GM21619 (cell line): ENCODE data around the gene CSRP3.
A peak's percentile ranks its signal among the peaks of the same experiment; 100 is the strongest.

Experiments used
- ATAC-seq: cut with Tn5 transposase; IDR thresholded peaks from one replicate; pipeline ENCODE4 v1.9.1; 2021; ENCODE audit not compliant: unreplicated experiment

The CSRP3 gene

DNA sequence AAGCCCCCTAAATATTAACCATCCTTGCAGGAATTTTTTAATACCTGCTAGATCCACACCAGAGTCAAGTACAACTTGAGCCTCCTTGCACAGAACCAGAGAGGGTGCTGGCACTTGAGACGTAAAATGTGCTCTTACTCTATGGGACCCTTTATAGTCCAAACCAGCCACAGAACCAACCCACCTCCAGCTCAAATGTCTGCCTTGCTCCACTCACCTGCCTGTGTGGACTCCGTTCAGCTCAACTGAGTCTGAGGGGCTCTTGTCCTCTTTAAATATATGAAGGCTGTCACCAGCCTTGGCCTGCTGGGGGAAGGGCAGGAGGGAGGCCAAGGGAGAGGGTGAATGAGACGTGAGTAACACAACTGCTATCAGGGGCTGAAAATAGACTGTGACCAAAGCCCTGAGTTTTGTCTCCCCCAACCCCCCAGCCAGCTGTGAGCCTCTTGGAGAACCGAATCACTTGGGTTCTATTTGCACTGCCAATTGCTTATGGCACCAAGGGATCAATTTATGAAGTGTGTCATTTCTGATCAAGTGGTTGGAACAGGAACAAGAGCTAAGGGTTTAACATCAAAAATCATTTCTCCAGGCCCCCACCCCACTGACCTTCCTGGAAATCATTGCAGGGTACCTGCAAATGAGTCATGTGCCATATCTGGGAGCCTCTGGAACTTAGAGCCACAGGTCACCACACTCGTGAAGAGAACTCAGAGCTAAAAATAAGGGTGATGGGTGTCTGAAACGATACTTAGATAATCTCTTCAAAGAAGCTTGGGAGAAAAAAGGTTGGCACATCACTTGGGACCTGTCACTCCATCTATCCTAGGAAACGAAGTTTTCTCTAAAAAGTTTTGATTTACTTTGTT, at the start of gene CSRP3:
TSS of gene CSRP3 (minus strand) at position 247 of the 869 bp plus-strand sequence. CDS start 9,535 bp downstream, outside the sequence.
- ATAC-seq, result no peak

DNA sequence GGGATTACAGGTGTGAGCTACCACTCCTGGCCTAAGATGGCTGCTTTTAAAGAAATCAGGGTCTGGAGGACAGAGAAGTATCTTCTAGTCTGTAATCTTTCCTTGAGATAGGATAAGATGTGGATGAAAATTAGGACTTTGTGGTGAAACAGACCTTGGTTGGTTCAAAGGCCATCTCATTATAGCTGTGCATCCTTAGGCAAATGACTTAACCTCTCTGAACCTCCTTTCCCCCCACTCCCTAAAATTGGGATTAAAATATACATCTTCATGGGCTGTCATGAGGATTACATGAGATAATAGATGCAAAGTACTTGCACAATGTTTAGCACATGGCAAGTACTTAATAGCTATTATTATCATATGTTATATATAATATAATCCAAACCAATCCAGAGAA, 49.8 kb upstream of the CSRP3 start:
- ATAC-seq, result no peak

- ATAC-seq, result no peak
Measured at GRCh38 chr11:19246816-19247215, 45.0 kb upstream of the CSRP3 start.

GRCh38 chr11:19245351-19245750, 43.6 kb upstream of the CSRP3 start:
- no peak for ATAC-seq

DNA sequence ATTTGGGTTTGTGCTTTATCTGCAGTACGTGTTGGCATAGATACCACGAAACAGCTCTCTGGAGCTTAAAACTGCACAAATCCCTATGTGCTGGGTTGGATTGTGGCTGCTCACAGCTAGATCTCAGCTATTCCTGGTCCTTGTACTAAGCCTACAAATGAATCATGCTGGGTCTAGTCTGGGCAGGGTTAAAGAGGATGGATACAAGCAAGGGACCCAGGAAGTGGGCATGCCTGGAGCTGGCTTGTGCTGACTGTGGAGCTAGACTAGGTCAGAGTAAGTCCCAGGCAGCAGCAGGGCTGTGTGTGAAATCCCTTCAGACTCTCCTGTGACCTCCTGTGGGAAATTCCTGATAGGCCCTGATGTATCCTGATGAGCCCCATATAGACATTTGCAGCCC, 42.8 kb upstream of the CSRP3 start:
- no peak for ATAC-seq

- ATAC-seq, result no peak
Measured at GRCh38 chr11:19244084-19244483, 42.3 kb upstream of the CSRP3 start.

- ATAC-seq, result no peak
Measured at GRCh38 chr11:19243613-19244012, 41.8 kb upstream of the CSRP3 start.

GRCh38 chr11:19243143-19243542, 41.4 kb upstream of the CSRP3 start:
- no peak for ATAC-seq

DNA sequence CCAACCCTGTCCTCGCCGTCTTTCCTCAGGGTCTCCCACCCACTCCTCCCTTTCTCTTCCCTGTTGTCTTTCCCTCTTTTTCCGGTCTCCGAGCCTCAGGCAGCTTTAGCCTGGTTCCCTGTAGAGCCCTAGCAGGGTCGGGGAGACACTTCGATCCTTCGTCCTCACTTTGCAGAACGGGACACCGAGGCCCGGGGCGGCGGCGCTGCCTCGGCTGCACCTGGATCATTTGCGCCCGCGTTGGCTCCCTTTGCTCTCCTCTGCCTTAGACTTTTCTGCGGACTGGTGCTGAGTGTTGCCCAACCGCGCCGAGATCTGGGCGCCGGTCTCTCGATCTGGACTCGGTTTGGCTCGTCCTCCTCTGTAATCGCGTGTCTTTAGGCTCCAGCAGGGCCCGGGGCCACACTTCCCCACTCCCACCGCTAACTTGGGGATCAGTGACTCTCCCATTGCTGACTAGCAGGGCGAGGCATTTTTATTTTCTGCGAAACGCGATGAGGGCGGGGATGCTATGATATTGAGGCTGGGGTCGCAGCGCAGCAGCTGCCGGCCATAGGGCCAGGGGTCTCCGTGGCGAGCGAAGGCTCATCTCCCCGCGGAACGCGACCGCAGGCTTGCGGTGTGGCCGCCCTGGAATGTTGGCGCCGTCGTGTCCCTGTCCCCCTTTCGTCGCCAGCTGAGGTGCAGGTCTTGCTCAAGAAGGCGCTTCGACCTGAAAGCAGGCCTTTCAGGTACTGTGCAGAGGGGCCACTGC, 40.6 kb upstream of the CSRP3 start:
- ATAC-seq, result no peak

DNA sequence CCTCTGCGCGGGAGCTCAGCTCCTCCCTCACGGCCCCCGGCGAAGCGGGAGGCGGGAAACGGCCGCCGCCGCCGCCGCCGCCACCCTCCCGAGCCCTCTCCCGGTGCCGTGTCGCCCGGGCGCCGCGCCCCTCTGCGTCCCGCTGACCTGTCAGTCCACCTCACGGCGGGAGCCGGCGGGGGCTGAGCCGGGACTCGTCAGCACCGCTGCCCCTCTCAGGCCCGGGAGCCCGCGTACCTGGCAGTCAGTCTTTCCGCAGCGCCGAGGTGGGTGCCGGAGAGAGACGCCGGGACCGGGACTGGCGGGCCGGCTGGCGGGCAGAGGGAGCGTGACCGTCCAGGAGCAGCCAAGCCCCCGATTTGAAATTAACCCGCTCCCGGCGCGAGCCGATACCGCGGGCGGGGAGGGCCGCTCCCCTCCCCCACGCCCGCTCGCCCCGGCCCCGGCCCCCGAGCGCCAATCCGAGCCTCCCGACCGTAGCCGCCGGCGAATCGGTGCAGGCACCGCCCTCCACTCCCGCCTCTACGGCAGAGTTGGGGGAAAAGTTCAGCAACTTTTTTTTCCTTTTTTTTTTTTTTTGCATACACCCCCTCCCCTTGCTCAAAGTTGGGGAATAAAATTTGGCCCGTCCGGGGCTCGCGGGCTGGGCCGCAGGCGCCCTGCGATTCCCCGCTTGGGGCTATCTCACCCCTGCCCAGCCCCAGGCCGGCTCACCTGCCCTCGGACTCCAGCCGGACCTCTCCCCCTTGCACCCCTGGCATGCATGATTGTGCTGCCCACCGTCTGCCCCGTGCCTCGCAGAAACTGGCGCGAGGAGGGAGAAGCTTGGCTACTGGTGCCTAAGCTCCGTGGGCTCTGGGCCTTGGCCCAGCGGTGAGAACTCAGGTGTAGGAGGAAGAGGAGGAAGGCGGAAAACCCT, 39.7 kb upstream of the CSRP3 start:
- ATAC-seq, result peak; percentile 43

DNA sequence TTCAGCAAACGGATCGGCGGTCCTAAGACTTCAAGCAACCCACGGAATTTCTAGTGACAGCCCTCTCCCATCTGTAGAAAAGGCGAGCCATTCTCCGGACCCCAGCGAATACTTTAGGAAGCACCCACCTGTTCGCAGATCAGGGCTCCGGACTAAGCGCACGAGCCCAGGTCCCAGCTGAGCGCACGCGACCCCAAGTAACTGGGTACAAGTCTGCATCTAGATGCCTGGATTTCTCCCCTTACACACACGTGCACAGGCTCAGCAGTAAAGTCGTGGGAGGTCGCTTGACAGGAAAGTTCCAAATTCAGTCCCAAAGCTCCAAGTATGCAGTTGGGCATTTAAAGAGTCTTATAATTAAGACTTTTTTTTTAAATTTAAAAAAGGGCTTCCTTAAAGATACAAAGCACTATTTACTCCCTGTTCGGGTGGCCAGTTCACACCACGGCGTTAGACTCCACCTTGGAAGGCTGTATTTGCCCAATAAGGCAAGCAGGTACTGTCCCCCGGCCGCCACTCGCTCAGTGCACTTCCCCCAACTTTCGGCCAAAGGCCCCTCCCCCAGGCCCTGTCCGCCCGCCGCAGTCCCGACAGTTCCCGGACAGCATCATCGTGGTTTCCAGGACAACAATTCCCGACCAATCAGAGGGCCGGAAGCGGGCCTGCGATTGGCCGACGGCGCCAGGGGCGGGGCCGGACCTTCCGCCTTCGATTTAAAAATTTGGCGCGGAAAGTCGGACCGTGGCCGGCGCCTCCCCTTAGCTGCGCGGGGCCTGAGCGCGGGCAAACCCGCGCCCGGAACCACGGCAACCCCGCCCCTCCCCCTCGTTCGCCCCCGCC, 38.9 kb upstream of the CSRP3 start, which contains the start of gene E2F8:
TSS of gene E2F8 (minus strand) at position 526 of the 840 bp plus-strand sequence. CDS start 824 bp downstream, outside the sequence.
- peak; percentile 89 for ATAC-seq

DNA sequence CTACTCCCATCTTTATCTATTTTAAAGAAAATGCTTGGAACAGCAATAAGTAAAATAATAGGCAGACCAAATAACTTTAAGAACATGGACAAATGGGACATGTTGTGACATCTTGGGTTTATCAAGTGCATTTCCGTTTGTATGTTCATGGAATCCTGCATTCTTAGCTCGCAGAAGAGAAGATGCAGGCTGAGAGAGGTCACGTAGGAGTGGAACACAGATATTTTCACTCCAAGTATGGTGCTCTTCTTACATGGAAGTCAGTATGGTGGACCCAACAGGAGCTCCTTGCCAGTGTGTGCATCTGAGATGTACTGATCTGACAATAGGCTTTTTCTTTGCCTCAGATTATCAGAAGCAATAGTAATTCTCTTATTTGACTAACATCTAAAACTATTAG, 37.3 kb upstream of the CSRP3 start:
- no peak for ATAC-seq

- ATAC-seq, result no peak
Measured at GRCh38 chr11:19237813-19238212, 36.0 kb upstream of the CSRP3 start.

DNA sequence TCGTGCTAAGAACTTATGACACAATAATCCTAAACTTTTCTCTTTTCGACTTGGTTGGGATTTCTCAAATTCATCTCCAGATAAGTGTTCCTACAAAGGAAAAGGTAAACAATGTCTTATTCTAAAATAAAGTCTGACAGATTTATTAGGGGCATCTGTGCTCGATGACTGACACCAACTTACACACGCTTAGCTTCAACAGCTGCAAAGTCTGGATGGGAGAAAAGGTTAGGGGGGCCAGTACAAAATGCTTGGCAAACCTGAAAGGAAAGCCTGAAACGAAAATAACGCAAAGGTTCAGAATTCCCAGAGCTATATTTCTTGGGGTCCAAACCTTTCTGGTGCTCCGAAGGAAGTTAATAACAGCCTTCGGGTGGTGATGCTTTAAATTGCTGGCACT, 35.6 kb upstream of the CSRP3 start:
- no peak for ATAC-seq

DNA sequence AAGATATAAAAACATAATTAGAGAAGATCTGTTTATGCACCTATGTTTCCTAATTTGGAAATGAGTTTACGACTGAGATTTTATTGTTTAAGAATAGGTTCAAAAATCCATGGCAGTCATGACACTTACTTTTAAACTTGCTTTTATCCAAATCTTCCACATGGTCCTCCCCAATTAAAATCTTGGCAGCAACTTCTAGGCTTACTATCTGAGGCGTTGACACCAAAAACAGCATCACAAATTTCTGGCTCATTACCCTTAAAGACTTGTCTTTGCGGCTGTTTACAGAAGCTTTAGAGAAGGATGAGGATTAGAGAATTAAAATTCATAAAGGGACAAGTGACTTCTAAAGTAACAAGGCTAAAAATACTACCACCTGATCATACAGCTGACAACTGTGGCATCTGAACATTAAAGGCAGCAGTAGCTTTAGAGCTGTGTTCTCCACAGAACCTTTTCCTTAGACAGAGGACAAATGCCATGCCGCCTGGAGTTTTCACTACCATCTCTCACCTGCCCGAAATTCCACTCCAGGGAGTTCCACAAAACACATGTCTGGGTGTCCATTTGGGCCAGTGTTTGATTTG, 32.5 kb upstream of the CSRP3 start:
- no peak for ATAC-seq

DNA sequence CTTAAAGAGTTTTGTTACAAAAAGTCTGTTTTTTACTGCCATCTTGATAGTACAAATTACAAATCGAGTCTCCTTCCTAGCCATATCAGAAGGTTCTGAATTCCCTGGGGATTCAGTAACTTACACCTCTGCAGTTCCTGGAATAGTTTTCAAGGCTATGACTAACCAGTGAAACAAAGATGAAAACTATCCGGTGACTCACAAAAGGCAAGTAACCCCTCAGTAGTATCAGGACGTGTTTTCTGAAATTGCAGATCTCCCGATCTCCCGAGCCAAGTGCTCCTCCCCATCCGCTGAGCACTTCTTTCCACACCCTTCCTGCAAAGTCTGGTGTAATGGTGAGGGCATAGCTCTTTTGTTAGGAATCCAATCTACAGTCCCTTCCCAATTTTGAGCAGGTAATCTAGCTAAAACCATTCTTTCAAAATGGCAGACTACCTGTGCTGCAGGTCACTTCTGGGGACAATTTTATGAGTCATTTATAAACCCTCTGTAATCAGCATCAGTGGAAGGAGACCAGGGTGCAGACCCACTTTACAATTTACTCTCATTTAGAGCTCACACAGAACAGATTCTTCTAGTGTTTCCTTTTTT, 31.2 kb upstream of the CSRP3 start:
- no peak for ATAC-seq

GRCh38 chr11:19229671-19230070, 27.9 kb upstream of the CSRP3 start:
- no peak for ATAC-seq

DNA sequence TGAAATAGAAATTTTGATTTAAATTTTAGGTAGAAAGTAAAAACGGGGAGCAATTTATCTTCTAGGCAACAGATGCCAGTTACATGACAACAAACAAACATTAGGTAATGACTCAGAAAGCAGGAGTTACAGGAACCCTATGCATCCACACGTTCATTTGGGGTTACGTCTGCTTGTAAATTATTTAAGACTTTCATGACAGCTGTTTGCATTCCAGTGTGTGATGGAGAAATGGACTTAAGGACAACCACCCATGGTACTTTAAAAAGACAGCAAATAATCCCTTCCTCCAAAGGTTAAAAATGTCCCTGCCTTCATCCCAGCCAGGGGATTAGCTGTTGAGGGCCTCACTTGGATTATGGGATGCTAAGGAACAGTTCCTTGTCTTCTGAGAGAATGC, 27.2 kb upstream of the CSRP3 start:
- ATAC-seq, result no peak
